ENCODE measurements around the gene SHC4. TPM values are rescaled to one million over a fixed set of nuclear protein-coding genes. Genes with fewer than 3 reads are reported as not detected.

Gene SHC4
- total RNA-seq, 3 donors from 2014 or later: 0.16 to 4.0 (median 1.3) TPM

DNA sequence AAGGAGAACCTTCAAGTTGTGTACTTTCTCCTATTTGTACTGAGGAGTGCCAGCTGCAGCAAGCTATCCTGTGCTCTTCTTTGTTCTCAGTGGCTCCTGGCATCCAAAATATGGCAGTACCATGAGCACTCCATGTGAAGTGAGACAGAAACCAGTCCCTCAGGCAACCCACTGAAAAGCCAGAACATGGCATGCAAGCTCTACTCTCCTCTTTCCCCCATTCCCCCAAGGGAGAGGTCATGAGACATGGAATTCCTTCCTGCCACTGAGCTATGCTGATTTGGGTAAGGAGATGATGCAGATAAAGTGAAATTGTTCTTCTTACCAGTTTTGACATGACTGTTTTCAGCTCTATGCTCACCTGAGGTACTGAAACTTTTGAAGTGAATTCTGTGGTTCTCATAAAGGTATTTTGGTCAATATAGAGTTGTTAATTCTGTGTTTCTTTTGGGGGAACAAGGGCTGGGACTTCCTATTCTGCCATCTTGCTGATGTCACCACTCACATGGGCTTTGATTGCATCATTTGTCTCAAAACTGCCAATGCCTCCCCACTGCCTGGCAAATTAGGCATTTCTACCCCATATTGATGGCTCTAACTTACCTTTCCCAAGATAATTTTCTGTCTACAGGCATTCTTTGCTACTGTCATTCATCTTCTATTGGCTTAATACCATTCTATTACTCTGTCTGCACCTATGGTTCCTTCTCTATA, 130.0 kb downstream of the SHC4 start:
- no peak overlapping the region for H3K4me3 ChIP-seq
- no peak for TF ChIP-seq POLR2AphosphoS5 (IDR thresholded peaks at IDR 0.05)
- TF ChIP-seq POLR2A (IDR thresholded peaks at IDR 0.05): no peak
- TF ChIP-seq, protein P1, sequence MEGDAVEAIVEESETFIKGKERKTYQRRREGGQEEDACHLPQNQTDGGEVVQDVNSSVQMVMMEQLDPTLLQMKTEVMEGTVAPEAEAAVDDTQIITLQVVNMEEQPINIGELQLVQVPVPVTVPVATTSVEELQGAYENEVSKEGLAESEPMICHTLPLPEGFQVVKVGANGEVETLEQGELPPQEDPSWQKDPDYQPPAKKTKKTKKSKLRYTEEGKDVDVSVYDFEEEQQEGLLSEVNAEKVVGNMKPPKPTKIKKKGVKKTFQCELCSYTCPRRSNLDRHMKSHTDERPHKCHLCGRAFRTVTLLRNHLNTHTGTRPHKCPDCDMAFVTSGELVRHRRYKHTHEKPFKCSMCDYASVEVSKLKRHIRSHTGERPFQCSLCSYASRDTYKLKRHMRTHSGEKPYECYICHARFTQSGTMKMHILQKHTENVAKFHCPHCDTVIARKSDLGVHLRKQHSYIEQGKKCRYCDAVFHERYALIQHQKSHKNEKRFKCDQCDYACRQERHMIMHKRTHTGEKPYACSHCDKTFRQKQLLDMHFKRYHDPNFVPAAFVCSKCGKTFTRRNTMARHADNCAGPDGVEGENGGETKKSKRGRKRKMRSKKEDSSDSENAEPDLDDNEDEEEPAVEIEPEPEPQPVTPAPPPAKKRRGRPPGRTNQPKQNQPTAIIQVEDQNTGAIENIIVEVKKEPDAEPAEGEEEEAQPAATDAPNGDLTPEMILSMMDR (IDR thresholded peaks at IDR 0.05): no peak
- no peaks in the 10 kb centered on the region for H3K27me3 ChIP-seq
- H3K9me3 ChIP-seq: peaks cover 12 to 19% of the 10 kb centered on the region in 2 donors
- H3K36me3 ChIP-seq: no peaks in the 10 kb centered on the region
- DNase-seq (ENCODE audit: low spot score in 2 of 2): no peak
- intact Hi-C loops (cut with DNase I; ENCODE audit: low total_unique reads): no loop called here
- H3K27ac ChIP-seq: no peak overlapping the region
- H3K4me1 ChIP-seq: no peaks in the 10 kb centered on the region

DNA sequence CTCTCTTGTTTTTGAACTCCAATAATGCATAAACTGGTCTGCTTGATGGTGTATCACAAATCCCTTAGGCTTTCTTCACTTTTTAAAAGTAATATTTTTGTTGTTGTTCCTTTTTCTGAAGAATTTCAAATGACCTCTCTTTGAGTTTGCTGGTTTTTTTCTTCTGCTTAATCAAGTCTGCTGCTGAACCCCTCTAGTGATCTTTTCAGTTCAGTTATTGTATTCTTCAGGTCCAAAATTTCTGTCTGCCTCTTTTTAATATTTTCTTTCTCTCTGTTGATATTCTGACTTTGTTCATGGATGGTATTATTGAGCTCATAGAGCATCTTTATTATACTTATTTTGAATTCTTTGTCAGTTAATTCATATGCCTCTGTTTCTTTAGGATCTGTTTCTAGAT, 131.1 kb downstream of the SHC4 start:
- Histone ChIP-seq H3K27ac (no peak overlapping the region), H3K4me3 (no peak overlapping the region), H3K27me3 (no peaks in the 10 kb centered on the region), H3K36me3 (no peaks in the 10 kb centered on the region), H3K4me1 (no peaks in the 10 kb centered on the region), H3K9me3 (peaks cover 12 to 19% of the 10 kb centered on the region in 2 donors)
- TF ChIP-seq, protein P1 (IDR thresholded peaks at IDR 0.05): no peak
- no peak for TF ChIP-seq POLR2AphosphoS5 (IDR thresholded peaks at IDR 0.05)
- TF ChIP-seq POLR2A (IDR thresholded peaks at IDR 0.05): no peak
- DNase-seq (ENCODE audit: low spot score in 2 of 2): no peak
- intact Hi-C loops (cut with DNase I; ENCODE audit: low total_unique reads): no loop called here

DNA sequence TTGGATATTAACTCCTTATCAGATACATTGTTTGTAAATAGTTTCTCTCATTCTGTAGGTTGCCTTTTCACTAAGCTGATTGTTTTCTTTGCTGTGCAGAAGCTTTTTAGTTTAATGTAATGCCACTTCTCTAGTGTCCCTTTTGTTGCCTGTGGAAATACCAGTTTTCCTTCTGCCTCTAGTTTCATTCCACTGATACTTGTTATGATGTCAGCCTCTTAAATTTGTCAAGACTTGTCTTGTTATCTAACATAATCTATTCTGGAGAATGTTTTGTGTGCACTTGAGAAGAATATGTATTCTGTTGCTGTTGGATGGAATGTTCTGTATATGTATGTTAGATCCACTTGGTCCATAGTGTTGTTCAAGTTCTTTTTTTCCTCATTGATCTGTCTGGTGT, 134.8 kb downstream of the SHC4 start:
- no peaks in the 10 kb centered on the region for H3K27me3 ChIP-seq
- H3K4me3 ChIP-seq: no peak overlapping the region
- intact Hi-C loops (cut with DNase I; ENCODE audit: low total_unique reads): no loop called here
- no peak for DNase-seq (ENCODE audit: low spot score in 2 of 2)
- peaks cover 11 to 19% of the 10 kb centered on the region in 2 donors for H3K9me3 ChIP-seq
- no peaks in the 10 kb centered on the region for H3K36me3 ChIP-seq
- no peak overlapping the region for H3K27ac ChIP-seq
- TF ChIP-seq, protein P1 (IDR thresholded peaks at IDR 0.05): no peak
- TF ChIP-seq POLR2AphosphoS5 (IDR thresholded peaks at IDR 0.05): no peak
- TF ChIP-seq POLR2A (IDR thresholded peaks at IDR 0.05): no peak
- H3K4me1 ChIP-seq: no peaks in the 10 kb centered on the region

DNA sequence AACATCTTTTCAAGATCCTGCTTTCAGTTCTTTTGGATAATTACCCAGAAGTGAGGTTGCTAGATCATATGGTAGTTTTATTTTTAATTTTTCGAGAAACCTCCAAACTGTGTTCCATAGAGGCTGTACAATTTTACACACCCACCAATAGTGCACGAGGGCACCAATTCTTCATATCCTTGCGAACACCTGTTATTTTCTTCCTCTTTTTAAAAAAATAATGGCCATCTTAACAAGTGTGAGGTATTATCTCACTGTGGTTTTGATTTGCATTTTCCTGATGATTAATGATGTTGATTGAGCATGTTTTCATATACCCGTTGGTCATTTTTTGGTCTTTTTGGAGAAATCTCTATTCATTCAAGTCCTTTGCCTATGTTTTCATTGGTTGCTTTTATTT, 135.2 kb downstream of the SHC4 start:
- H3K4me1 ChIP-seq: no peaks in the 10 kb centered on the region

DNA sequence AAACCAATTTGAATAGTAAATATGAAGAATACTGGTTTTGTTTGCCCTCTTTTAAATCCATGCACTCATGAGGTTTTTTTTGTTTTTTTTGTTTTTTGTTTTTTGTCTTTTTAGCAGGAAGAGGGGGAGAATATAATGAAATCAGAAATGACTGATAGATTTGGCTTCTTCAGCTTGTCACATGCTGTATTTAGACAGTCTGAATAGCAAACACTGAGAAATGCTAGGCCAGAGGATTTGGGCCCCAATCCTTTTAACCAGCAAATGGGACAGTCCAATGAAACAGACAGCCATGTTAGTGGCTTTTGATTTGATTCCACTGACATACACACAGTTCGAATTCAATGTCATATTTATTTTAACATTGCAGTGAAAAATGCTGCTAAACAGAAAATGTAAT, 138.6 kb downstream of the SHC4 start:
- intact Hi-C loops (cut with DNase I; ENCODE audit: low total_unique reads): no loop called here
- TF ChIP-seq, protein P1 (IDR thresholded peaks at IDR 0.05): no peak
- TF ChIP-seq POLR2AphosphoS5 (IDR thresholded peaks at IDR 0.05): no peak
- Histone ChIP-seq H3K9me3 (no peaks in the 10 kb centered on the region), H3K27me3 (no peaks in the 10 kb centered on the region), H3K27ac (no peak overlapping the region), H3K36me3 (no peaks in the 10 kb centered on the region), H3K4me1 (no peaks in the 10 kb centered on the region), H3K4me3 (no peak overlapping the region)
- DNase-seq (ENCODE audit: low spot score in 2 of 2): no peak

More for the DNA sequence above, 135.2 kb downstream of the SHC4 start:
- intact Hi-C loops (cut with DNase I; ENCODE audit: low total_unique reads): no loop called here
- H3K27ac ChIP-seq: no peak overlapping the region
- no peak overlapping the region for H3K4me3 ChIP-seq
- DNase-seq (ENCODE audit: low spot score in 2 of 2): no peak
- no peaks in the 10 kb centered on the region for H3K36me3 ChIP-seq
- H3K27me3 ChIP-seq: no peaks in the 10 kb centered on the region
- H3K9me3 ChIP-seq: peaks cover 7 to 16% of the 10 kb centered on the region in 2 donors
- TF ChIP-seq POLR2AphosphoS5 (IDR thresholded peaks at IDR 0.05) (no peak), POLR2A (IDR thresholded peaks at IDR 0.05) (no peak)
- TF ChIP-seq, protein P1 (IDR thresholded peaks at IDR 0.05): no peak
